Measurements from ENCODE around the gene DTD1. TPM values are rescaled to one million over a fixed set of nuclear protein-coding genes. Genes with fewer than 3 reads are reported as not detected.

The DTD1 gene
- total RNA-seq, 4 donors from 2014 or later = 31.0 to 49.8 (median 39.7) TPM

- 60 to 73% methylated on average over 3 of the region's 3 CpGs for WGBS, 2 donors
- H3K9me3 ChIP-seq = no peaks in the 10 kb centered on the region
- no peak overlapping the region for H3K4me3 ChIP-seq
- H3K27me3 ChIP-seq = no peaks in the 10 kb centered on the region
- DNase-seq (ENCODE audit: low spot score in 2 of 2) = no peak
- no peak overlapping the region for H3K27ac ChIP-seq
- TF ChIP-seq EP300 (IDR thresholded peaks at IDR 0.05) (no peak), POLR2A (IDR thresholded peaks at IDR 0.05) (no peak), CTCF (IDR thresholded peaks at IDR 0.05) (no peak)
- H3K4me1 ChIP-seq = peaks cover 0 to 25% (median 0%) of the 10 kb centered on the region in 4 donors
- H3K36me3 ChIP-seq = no peaks in the 10 kb centered on the region
Observed at GRCh38 chr20:18705490-18705889, 117.6 kb downstream of the DTD1 start.

- Histone ChIP-seq H3K27me3 (no peaks in the 10 kb centered on the region), H3K9me3 (no peaks in the 10 kb centered on the region), H3K27ac (no peak overlapping the region), H3K4me1 (peaks cover 0 to 25% (median 0%) of the 10 kb centered on the region in 4 donors), H3K4me3 (no peak overlapping the region), H3K36me3 (no peaks in the 10 kb centered on the region)
- WGBS, 2 donors = 67 to 81% methylated on average over 2 of the region's 2 CpGs
- no peak for DNase-seq (ENCODE audit: low spot score in 2 of 2)
- no peak for TF ChIP-seq CTCF (IDR thresholded peaks at IDR 0.05)
- TF ChIP-seq EP300 (IDR thresholded peaks at IDR 0.05) = no peak
- TF ChIP-seq POLR2A (IDR thresholded peaks at IDR 0.05) = no peak
Observed at GRCh38 chr20:18705910-18706309, 118.1 kb downstream of the DTD1 start.

GRCh38 chr20:18712131-18712530, 124.3 kb downstream of the DTD1 start:
- no peak for TF ChIP-seq CTCF (IDR thresholded peaks at IDR 0.05)
- H3K4me3 ChIP-seq = no peak overlapping the region
- H3K4me1 ChIP-seq = peaks cover 0 to 4% (median 0%) of the 10 kb centered on the region in 4 donors
- H3K36me3 ChIP-seq = peaks cover 0 to 10% (median 0%) of the 10 kb centered on the region in 3 donors
- no peaks in the 10 kb centered on the region for H3K27me3 ChIP-seq
- DNase-seq (ENCODE audit: low spot score in 2 of 2) = no peak
- H3K9me3 ChIP-seq = no peaks in the 10 kb centered on the region
- 68 to 75% methylated on average over 1 of the region's 1 CpG for WGBS, 2 donors
- H3K27ac ChIP-seq = no peak overlapping the region

GRCh38 chr20:18712882-18713281, 125.0 kb downstream of the DTD1 start:
- Histone ChIP-seq H3K4me1 (peaks cover 0 to 4% (median 0%) of the 10 kb centered on the region in 4 donors), H3K36me3 (peaks cover 0 to 10% (median 0%) of the 10 kb centered on the region in 3 donors), H3K4me3 (no peak overlapping the region), H3K9me3 (no peaks in the 10 kb centered on the region), H3K27me3 (no peaks in the 10 kb centered on the region), H3K27ac (no peak overlapping the region)
- no peak for TF ChIP-seq EP300 (IDR thresholded peaks at IDR 0.05)
- no peak for TF ChIP-seq POLR2A (IDR thresholded peaks at IDR 0.05)
- no peak for TF ChIP-seq CTCF (IDR thresholded peaks at IDR 0.05)
- WGBS, 2 donors = 41 to 44% methylated on average over 3 of the region's 3 CpGs
- no peak for DNase-seq (ENCODE audit: low spot score in 2 of 2)

GRCh38 chr20:18715564-18715963, 127.7 kb downstream of the DTD1 start:
- DNase-seq (ENCODE audit: low spot score in 2 of 2) = no peak
- peaks cover 0 to 3% (median 0%) of the 10 kb centered on the region in 4 donors for H3K9me3 ChIP-seq
- no peaks in the 10 kb centered on the region for H3K27me3 ChIP-seq
- H3K36me3 ChIP-seq = peaks cover 0 to 12% (median 0%) of the 10 kb centered on the region in 3 donors
- TF ChIP-seq EP300 (IDR thresholded peaks at IDR 0.05) (no peak), POLR2A (IDR thresholded peaks at IDR 0.05) (no peak), CTCF (IDR thresholded peaks at IDR 0.05) (no peak)
- peaks cover 0 to 4% (median 0%) of the 10 kb centered on the region in 4 donors for H3K4me1 ChIP-seq
- H3K4me3 ChIP-seq = no peak overlapping the region
- 91 to 97% methylated on average over 3 of the region's 3 CpGs for WGBS, 2 donors
- no peak overlapping the region for H3K27ac ChIP-seq
